K562 (cell line): ENCODE results near the gene CHAC1. TPM values are rescaled to one million over a fixed set of nuclear protein-coding genes. Genes with fewer than 3 reads are reported as not detected.

Source experiments
- ATAC-seq: fragments of 200-7000 bp; cut with Tn5 transposase; 3 replicates; pipeline ENCODE4 v1.9.1; 2020; ENCODE audit warnings: moderate library complexity
- BruUV-seq: library from RNA; stranded (reverse); fragments of 400-500 nt; replicated peaks from 2 replicates; lab custom pipeline; 2021; lab: Mats Ljungman, UMichigan
- CTCF ChIA-PET: fragments of 300-600 bp; formaldehyde crosslinking; extraction: SDS; loops from one replicate; lab custom pipeline; 2021; ENCODE audit warnings: low intra/inter-chr PET ratio; lab: Yijun Ruan, JAX
- POLR2A ChIA-PET: fragments of 300-600, 350-650 bp; sonication (Branson Sonifier 250); formaldehyde crosslinking; extraction: SDS; loops from one replicate; lab custom pipeline; 2021; ENCODE audit warnings: antibody characterized with exemption, inconsistent platforms; lab: Yijun Ruan, JAX
- DNase-seq, 4 experiments: peaks; one replicate each; pipeline versions ENCODE4 v3.0.0 to v3.0.0-alpha.2; 2011 to 2018; ENCODE audit warnings: low spot score in 3 of 4, mixed read lengths in 3 of 4; ENCODE audit errors: extremely low read depth in 1 of 4
- FAIRE-seq: peaks from 2 replicates; lab custom pipeline; 2011; peaks lifted over from hg19 to GRCh38; lab: Jason Lieb, UNC
- H2AFZ ChIP-seq: 2 replicates; pipeline ENCODE4 v1.6.0; 2011; ENCODE audit warnings: low read depth, low read length, control low read depth, inconsistent platforms
- H3K27ac ChIP-seq: fragments of 200-600 bp; 3 replicates; pipeline ENCODE4 v1.8.0; 2011; ENCODE audit warnings: low read depth, mild to moderate bottlenecking, control low read depth, inconsistent platforms, low read length, moderate library complexity, mixed read lengths; ENCODE audit errors: extremely low read depth
- H3K27me3 ChIP-seq, 2 experiments: fragments of 300-600 bp in 1 of 2; 2 replicates in 1 of 2; 3 replicates in 1 of 2; pipeline versions ENCODE4 v1.6.0 to v1.8.0; 2011; ENCODE audit warnings: inconsistent platforms in 2 of 2, low read length in 2 of 2, mild to moderate bottlenecking in 1 of 2, mixed read lengths in 1 of 2, moderate library complexity in 1 of 2; ENCODE audit not compliant: control insufficient read depth in 2 of 2, insufficient read depth in 2 of 2
- H3K36me3 ChIP-seq: fragments of 300-600 bp; 3 replicates; pipeline ENCODE4 v1.8.0; 2011; ENCODE audit warnings: mild to moderate bottlenecking, low read length, inconsistent platforms; ENCODE audit not compliant: control insufficient read depth, insufficient read depth
- H3K4me1 ChIP-seq, 2 experiments: fragments of 200-600 bp in 1 of 2; replicated peaks in 1 of 2; 2 replicates in 1 of 2; 3 replicates in 1 of 2; pipeline versions ENCODE4 v1.5.1 to v1.8.0; 2011; ENCODE audit warnings: inconsistent platforms in 2 of 2, low read length in 2 of 2, mild to moderate bottlenecking in 1 of 2, mixed read lengths in 1 of 2, moderate library complexity in 1 of 2; ENCODE audit not compliant: control insufficient read depth in 2 of 2, insufficient read depth in 2 of 2
- H3K4me2 ChIP-seq: 2 replicates; pipeline ENCODE4 v1.6.1; 2011; ENCODE audit warnings: low read length, control low read depth, inconsistent platforms, mixed read lengths; ENCODE audit not compliant: insufficient read depth
- H3K4me3 ChIP-seq: fragments of 200-600 bp; sonication (generic), shearing (Covaris generic); 2 replicates; pipeline ENCODE4 v1.5.1; 2016; ENCODE audit warnings: control low read depth, inconsistent platforms
- H3K79me2 ChIP-seq: fragments of 200-600 bp; 3 replicates; pipeline ENCODE4 v1.8.0; 2011; ENCODE audit warnings: low read length, inconsistent platforms; ENCODE audit not compliant: control insufficient read depth, insufficient read depth
- H3K9ac ChIP-seq, 2 experiments: 2 replicates each; pipeline versions ENCODE4 v1.6.0 to v1.6.1; 2011; ENCODE audit warnings: low read depth in 2 of 2, low read length in 2 of 2, control low read depth in 1 of 2, inconsistent platforms in 1 of 2, mild to moderate bottlenecking in 1 of 2, mixed read lengths in 1 of 2; ENCODE audit not compliant: insufficient read depth in 1 of 2
- H3K9me1 ChIP-seq: one replicate; pipeline ENCODE4 v1.6.0; 2011; ENCODE audit warnings: inconsistent platforms, mild to moderate bottlenecking, low read length, moderate library complexity; ENCODE audit not compliant: control insufficient read depth, insufficient read depth
- H3K9me3 ChIP-seq: replicated peaks from 2 replicates; pipeline ENCODE4 v1.5.1; 2011; ENCODE audit warnings: low read depth, low read length, inconsistent platforms; ENCODE audit not compliant: control insufficient read depth, insufficient read depth
- H4K20me1 ChIP-seq: replicated peaks from 2 replicates; pipeline ENCODE4 v1.6.1; 2011; ENCODE audit warnings: low read length, inconsistent platforms, mixed read lengths; ENCODE audit not compliant: control insufficient read depth, insufficient read depth
- DEAF1 ChIP-seq: fragments of 450-650 bp; formaldehyde crosslinking; IDR thresholded peaks from 2 replicates; pipeline ENCODE4 v1.4.0; 2020; ENCODE audit warnings: mild to moderate bottlenecking, moderate library complexity
- MAFF ChIP-seq: IDR thresholded peaks from 2 replicates; pipeline ENCODE4 v1.6.1; 2012; ENCODE audit warnings: low read length, improper control_type of control experiment
- NCOR1 ChIP-seq: fragments of 450-650 bp; IDR thresholded peaks from 2 replicates; pipeline ENCODE4 v1.6.1; 2016; ENCODE audit warnings: mild to moderate bottlenecking, moderate library complexity
- PCBP2 ChIP-seq: fragments of 200-400 bp; formaldehyde crosslinking; IDR thresholded peaks from 2 replicates; pipeline ENCODE4 v1.6.1; 2018; ENCODE audit warnings: low read length, low read depth, mild to moderate bottlenecking, moderate library complexity; ENCODE audit not compliant: poor library complexity, severe bottlenecking
- SMARCA5 ChIP-seq: fragments of 450-650 bp; IDR thresholded peaks from 2 replicates; pipeline ENCODE4 v1.6.1; 2016
- ZBTB26 ChIP-seq: fragments of 450-650 bp; formaldehyde crosslinking; IDR thresholded peaks from 2 replicates; pipeline ENCODE4 v1.4.0; 2022; ENCODE audit warnings: missing genetic modification characterization
- ZNF23 ChIP-seq: fragments of 250-450 bp; sonication (Bioruptor Pico); IDR thresholded peaks from 2 replicates; pipeline ENCODE4 v1.4.0; 2020; ENCODE audit warnings: mild to moderate bottlenecking
- ZNF408 ChIP-seq: fragments of 250-450 bp; sonication (Bioruptor Pico); IDR thresholded peaks from 2 replicates; pipeline ENCODE4 v1.4.0; 2020; ENCODE audit warnings: low read depth, mild to moderate bottlenecking, moderate library complexity
- ZNF696 ChIP-seq: fragments of 250-450 bp; sonication (Bioruptor Pico); conservative IDR thresholded peaks from 2 replicates; pipeline ENCODE4 v1.4.0; 2020; ENCODE audit warnings: mild to moderate bottlenecking, moderate library complexity
- WGBS: fragments of 100-300 bp; shearing (Covaris generic); methylation state at CpG from one replicate; pipeline ENCODE4 v1.1.6; 2016; ENCODE audit warnings: low coverage, mixed read lengths; ENCODE audit not compliant: insufficient coverage; ENCODE audit errors: missing lambda C conversion rate; 5-methylcytosine and 5-hydroxymethylcytosine counted together
- in situ Hi-C: fragments of 300-500 bp; cut with MboI; formaldehyde crosslinking; loops from 4 replicates; pipeline ENCODE4 v1.15.0; 2018; ENCODE audit warnings: inconsistent platforms, mixed read lengths
- intact Hi-C: fragments of 100-400 bp; cut with micrococcal nuclease; formaldehyde crosslinking; loops from 2 replicates; pipeline ENCODE4 v1.14.2; 2022
- polyA plus RNA-seq, 8 experiments: library from polyadenylated mRNA; depleted of rRNA in 4 of 8; stranded (reverse) in 5 of 8; unstranded in 3 of 8; fragments of >200 nt; fragmentation: Nextera tagmentation in 2 of 8; fragmentation: Illumina TruSeq in 1 of 8; extraction: Ambion mirVana in 2 of 8; extraction: Trizol in 1 of 8; gene quantifications; 2 replicates each; pipeline versions ENCODE4 v1.2.1 to v1.2.3, GENCODE V29; 2011 to 2014; ENCODE audit warnings: inconsistent platforms in 1 of 8, missing spikeins in 1 of 8
- total RNA-seq, 7 experiments: library from RNA; depleted of rRNA in 6 of 7; stranded (reverse); fragments of >200 nt in 6 of 7; fragmentation: Illumina TruSeq in 2 of 7; extraction: Trizol in 2 of 7; gene quantifications; 2 replicates each; pipeline versions ENCODE4 v1.2.1 to v1.2.3, GENCODE V29; 2011 to 2021; ENCODE audit warnings: low replicate concordance in 1 of 7
- TF ChIP-seq, protein P1 (sequence below): sonication (generic); formaldehyde crosslinking; IDR thresholded peaks from 2 replicates; pipeline ENCODE4 v1.8.1; 2023; ENCODE audit warnings: mild to moderate bottlenecking, missing genetic modification reagents

The CHAC1 gene
- total and polyA plus RNA-seq, 9 of the 15 experiments (the other 6 are each of a cell fraction or from before 2014, with no cell fraction given) = 0.47 to 39.0 (median 7.5) TPM

DNA sequence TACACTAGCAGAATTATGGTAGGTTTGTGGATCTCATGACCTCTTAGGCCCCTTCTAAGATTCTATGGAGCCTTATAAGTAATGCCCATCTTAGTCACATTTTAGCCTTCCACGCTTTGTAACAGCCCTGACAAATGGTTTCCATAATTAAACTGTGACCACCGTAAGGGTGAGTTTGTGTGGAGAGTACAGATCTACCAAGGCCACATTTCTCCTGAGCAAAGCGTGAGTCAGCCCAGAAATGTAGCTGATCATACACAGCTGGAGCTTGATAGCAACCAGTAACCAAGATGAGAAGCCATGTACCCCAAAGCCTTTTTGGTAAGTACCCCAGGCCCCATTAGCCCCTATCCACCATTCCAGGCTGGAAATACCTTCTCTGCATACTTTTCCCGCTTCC is 31.7 kb downstream of the CHAC1 start:
- intact Hi-C loops (no loop called here), in situ Hi-C loops (no loop called here)
- Histone ChIP-seq H3K4me1 (no peaks in the 10 kb centered on the region), H4K20me1 (peaks cover 2% of the 10 kb centered on the region; the same call in 1 of the 2 replicates), H3K9ac (no peak overlapping the region), H3K9me1 (no peaks in the 10 kb centered on the region), H2AFZ (no peak overlapping the region), H3K4me3 (no peak overlapping the region), H3K79me2 (no peaks in the 10 kb centered on the region), H3K27me3 (no peaks in the 10 kb centered on the region), H3K27ac (no peak overlapping the region), H3K4me2 (no peak overlapping the region), H3K9me3 (no peaks in the 10 kb centered on the region), H3K36me3 (peaks cover 89% of the 10 kb centered on the region)
- no peak for FAIRE-seq
- ChIA-PET CTCF (no interaction called here), POLR2A (interaction anchor here (0.8 to 1.2 kb wide), 2 partner anchors 12 to 234 kb away, joined by 3 read pairs; no protein-coding TSS in a partner anchor)
- ATAC-seq = no peak
- no peak for DNase-seq
- BruUV-seq = no TSS peak
- 82% methylated on average over 4 of the region's 4 CpGs for WGBS
- TF ChIP-seq ZNF408 (CRISPR knock-in tag) (no peak), PCBP2 (no peak), ZNF696 (no peak), ZNF23 (no peak), ZBTB26 (CRISPR knock-in tag) (no peak), SMARCA5 (no peak), DEAF1 (CRISPR knock-in tag) (no peak), NCOR1 (no peak), MAFF (no peak)
- TF ChIP-seq, protein P1, sequence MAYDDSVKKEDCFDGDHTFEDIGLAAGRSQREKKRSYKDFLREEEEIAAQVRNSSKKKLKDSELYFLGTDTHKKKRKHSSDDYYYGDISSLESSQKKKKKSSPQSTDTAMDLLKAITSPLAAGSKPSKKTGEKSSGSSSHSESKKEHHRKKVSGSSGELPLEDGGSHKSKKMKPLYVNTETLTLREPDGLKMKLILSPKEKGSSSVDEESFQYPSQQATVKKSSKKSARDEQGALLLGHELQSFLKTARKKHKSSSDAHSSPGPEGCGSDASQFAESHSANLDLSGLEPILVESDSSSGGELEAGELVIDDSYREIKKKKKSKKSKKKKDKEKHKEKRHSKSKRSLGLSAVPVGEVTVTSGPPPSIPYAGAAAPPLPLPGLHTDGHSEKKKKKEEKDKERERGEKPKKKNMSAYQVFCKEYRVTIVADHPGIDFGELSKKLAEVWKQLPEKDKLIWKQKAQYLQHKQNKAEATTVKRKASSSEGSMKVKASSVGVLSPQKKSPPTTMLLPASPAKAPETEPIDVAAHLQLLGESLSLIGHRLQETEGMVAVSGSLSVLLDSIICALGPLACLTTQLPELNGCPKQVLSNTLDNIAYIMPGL (CRISPR knock-in tag) = no peak
